Embryonic facial prominence (tissue), 1 donor: ENCODE results near the gene TNKS1BP1.

Source experiments
- DNase-seq: peaks from one replicate; pipeline ENCODE4 v3.0.0-alpha.2; 2016; ENCODE audit errors: extremely low spot score

Gene TNKS1BP1

DNA sequence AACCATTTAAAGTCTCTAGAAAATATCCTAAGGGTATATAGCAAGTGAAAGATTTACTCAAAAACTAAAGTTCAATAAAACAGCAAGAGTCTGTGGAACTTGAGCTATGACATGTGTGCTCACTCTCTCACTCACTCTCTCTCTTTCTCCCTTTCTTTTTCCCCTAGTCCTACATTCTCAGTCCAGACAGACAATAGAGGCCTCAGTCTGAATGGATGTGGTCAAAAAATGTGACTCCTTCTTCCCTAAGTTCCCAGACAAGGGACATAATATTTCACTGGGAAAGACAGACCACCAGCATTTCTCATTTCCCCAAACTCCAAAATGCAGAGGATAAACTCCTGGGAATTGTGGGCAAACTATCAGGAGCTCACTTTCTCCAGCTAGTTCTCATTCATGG is 70.1 kb downstream of the TNKS1BP1 start:
- DNase-seq = no peak

- DNase-seq = no peak
These were observed 73.2 kb downstream of the TNKS1BP1 start for GRCh38 chr11:57251491-57252104.

- DNase-seq = no peak
These were observed 73.7 kb downstream of the TNKS1BP1 start for GRCh38 chr11:57251037-57251436.
